SJSA1 (cell line): ENCODE measurements around the gene DNAJC21. TPM values are rescaled to one million over a fixed set of nuclear protein-coding genes. Genes with fewer than 3 reads are reported as not detected.
"Not testable (repeated sequence)": the region's sequence is repeated elsewhere in the genome, so short reads cannot be mapped to it uniquely, and the experiment has no call there.

Experiments used
- DNase-seq, 2 experiments: peaks; one replicate each; pipeline ENCODE4 v3.0.0-alpha.2; 2015 to 2020; ENCODE audit warnings: low spot score in 2 of 2, low read depth in 1 of 2
- H3K27ac ChIP-seq: fragments of 250-450 bp; sonication (Bioruptor Pico); 2 replicates; pipeline ENCODE4 v1.5.1; 2020; ENCODE audit warnings: mild to moderate bottlenecking, moderate library complexity
- H3K27me3 ChIP-seq: fragments of 250-450 bp; sonication (Bioruptor Pico); replicated peaks from 2 replicates; pipeline ENCODE4 v1.5.1; 2020; ENCODE audit warnings: mild to moderate bottlenecking, moderate library complexity
- H3K36me3 ChIP-seq: fragments of 250-450 bp; sonication (Bioruptor Pico); 2 replicates; pipeline ENCODE4 v1.5.1; 2020; ENCODE audit warnings: mild to moderate bottlenecking
- H3K4me1 ChIP-seq: fragments of 250-450 bp; sonication (Bioruptor Pico); replicated peaks from 2 replicates; pipeline ENCODE4 v1.6.1; 2021; ENCODE audit warnings: mild to moderate bottlenecking
- H3K4me3 ChIP-seq: fragments of 250-450 bp; sonication (Bioruptor Pico); 2 replicates; pipeline ENCODE4 v1.5.1; 2020; ENCODE audit warnings: mild to moderate bottlenecking
- H3K9me3 ChIP-seq: fragments of 250-450 bp; sonication (Bioruptor Pico); replicated peaks from 2 replicates; pipeline ENCODE4 v1.5.1; 2020; ENCODE audit warnings: mild to moderate bottlenecking
- total RNA-seq: library from RNA; depleted of rRNA; stranded (reverse); fragments of >200 nt; shearing (Covaris generic); gene quantifications from 2 replicates; pipeline ENCODE4 v1.2.3, GENCODE V29; 2014

Gene DNAJC21
- total RNA-seq, 1 experiment from 2014 or later, result 53.3 TPM

DNA sequence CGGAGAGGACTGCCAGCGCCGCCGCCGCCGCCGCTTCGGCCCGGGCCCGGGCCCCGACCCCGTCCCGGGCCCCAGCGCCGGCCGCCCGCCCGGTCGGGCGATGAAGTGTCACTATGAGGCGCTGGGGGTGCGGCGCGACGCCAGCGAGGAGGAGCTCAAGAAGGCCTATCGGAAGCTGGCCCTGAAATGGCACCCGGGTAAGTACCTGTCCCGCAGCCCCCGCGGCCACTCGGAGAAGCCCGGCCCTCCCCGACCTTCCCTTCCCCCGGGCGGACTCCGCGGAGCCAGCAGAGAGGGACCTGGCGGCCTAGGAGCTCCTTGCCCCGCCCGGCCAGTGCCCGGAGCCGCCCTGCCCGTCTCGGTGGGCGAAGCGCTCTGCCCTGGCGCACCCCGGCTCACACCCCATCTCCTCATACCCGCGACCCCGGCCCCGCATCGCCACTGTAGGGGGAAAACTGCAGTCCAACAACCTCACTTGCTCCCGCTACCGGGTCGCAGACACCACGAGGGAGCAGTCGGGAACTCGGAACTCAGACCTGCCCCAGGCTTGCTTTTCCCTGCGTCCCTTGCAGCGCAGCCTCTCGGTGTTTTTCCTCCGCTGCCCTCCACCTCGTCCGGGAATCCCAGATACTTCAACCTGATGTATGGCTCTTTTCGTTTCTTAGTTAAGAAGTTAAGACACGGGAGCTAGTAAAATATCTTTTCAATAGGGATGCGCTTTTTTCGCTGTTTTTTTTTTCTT, 532 bp downstream of the DNAJC21 start:
- Histone ChIP-seq H3K27ac (peak overlapping the region; percentile 53), H3K4me1 (peaks cover 11% of the 10 kb centered on the region), H3K9me3 (no peaks in the 10 kb centered on the region), H3K36me3 (peaks cover 37% of the 10 kb centered on the region), H3K27me3 (no peaks in the 10 kb centered on the region), H3K4me3 (peak overlapping the region; percentile 94)
- DNase-seq, result peak; percentile 68 to 81

DNA sequence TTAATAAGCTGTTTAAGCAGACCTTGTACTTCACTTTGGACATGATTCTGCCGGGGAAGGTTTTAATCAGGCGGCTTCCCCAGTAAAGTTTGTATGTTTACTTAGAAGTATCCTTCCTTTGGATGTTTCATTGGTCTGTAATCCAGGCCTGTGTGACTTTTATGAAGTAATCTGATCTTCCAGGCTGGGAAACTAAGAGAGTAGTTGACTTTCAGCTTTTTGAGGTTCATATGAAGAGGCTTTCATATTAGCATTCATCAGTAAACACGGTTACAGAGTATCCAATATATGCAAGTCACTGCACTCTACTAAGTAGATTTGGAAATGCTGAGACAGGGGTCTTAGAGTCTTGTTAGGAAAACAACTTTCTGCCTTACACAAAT, 1.1 kb downstream of the DNAJC21 start:
- DNase-seq, result no peak
- Histone ChIP-seq H3K4me1 (peaks cover 11% of the 10 kb centered on the region), H3K27ac (no peak overlapping the region), H3K36me3 (peaks cover 35% of the 10 kb centered on the region), H3K27me3 (no peaks in the 10 kb centered on the region), H3K9me3 (no peaks in the 10 kb centered on the region), H3K4me3 (peak overlapping the region; percentile 94)

DNA sequence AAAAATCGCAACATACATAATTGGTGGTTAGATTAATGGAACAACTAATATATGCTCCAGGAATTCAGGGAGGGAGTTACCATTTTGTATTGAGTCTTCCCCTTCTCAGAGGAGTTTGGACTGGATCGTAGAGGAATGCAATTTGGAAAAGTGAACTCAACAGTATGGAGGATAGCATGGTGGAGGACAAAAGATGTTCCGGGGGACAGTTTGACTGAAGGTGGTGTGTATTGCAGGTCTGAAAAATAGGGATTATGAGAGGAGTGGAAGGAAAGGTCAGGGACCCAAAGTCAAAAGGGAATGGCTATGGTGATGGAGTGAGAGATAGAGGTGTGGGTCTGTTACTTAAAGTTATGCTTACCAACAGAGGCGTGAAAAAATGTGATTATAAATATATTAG, 1.5 kb downstream of the DNAJC21 start:
- Histone ChIP-seq H3K27me3 (no peaks in the 10 kb centered on the region), H3K4me3 (peak overlapping the region; percentile 94), H3K9me3 (no peaks in the 10 kb centered on the region), H3K27ac (no peak overlapping the region), H3K4me1 (peaks cover 11% of the 10 kb centered on the region), H3K36me3 (peaks cover 35% of the 10 kb centered on the region)
- DNase-seq, result no peak

DNA sequence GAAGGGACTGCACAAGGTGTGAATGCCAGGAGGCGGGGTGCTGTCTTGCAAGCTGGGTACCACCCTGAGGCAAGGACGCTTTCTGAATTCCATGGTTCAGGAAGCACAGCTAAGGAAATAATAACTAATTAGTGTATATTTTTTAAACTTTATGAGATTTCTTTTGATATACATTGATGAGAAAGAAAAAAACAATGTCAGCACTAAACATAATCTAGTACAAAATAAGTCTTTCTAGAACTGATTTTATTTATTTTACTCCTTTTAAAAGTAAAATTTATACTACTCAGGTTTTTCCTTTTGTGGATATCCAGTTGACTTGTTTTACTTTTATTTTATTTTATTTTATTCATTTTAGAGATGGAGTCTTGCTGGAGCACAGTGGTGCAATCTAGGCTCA, 3.6 kb downstream of the DNAJC21 start:
- H3K9me3 ChIP-seq, result no peaks in the 10 kb centered on the region
- no peak overlapping the region for H3K27ac ChIP-seq
- DNase-seq, result no peak
- peaks cover 11% of the 10 kb centered on the region for H3K4me1 ChIP-seq
- peaks cover 47% of the 10 kb centered on the region for H3K36me3 ChIP-seq
- no peaks in the 10 kb centered on the region for H3K27me3 ChIP-seq
- H3K4me3 ChIP-seq, result no peak overlapping the region

DNA sequence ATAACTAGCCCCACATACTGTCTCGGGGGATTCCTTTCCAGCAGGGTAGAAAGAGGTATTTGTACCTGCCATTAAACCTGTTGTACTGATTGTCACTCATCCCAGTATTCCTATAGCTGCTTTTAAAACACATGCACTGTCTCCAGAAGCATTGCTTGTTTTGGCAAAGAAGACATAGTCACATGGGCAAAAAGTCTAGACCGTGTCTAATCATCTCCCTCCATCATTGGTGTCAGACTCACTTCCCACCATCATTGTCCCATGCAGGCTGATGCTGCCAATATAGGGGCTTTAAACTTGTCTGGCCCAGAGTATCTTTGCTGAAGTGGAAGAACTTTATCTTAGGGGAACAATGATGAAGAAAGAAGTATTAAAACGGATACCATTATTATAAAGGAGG, 12.6 kb downstream of the DNAJC21 start:
- Histone ChIP-seq H3K36me3 (peaks cover 63% of the 10 kb centered on the region), H3K9me3 (no peaks in the 10 kb centered on the region; the same call in 1 of the 2 replicates), H3K4me1 (no peaks in the 10 kb centered on the region), H3K27ac (no peak overlapping the region), H3K4me3 (no peak overlapping the region), H3K27me3 (no peaks in the 10 kb centered on the region)
- DNase-seq, result no peak

DNA sequence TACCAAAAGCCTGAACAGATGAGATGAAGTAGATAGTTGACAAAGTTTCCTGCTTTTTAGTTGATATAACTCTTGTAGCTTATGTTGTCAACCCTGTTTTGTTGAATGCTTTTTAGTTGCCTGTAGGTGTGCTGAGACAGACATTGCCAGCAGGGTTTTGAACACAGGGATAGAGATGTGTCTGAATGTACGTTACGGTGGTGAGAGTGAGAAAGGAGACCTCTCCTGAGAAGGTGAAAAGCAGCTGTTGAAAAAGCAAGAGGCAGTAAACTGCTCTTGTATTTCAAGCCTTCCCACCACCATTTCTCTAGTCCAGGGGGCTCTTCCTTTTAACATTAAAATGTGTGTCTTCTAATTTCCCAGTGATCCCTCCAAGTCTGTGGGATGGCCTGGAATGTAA, 14.7 kb downstream of the DNAJC21 start:
- Histone ChIP-seq H3K4me1 (no peaks in the 10 kb centered on the region), H3K36me3 (peaks cover 50% of the 10 kb centered on the region), H3K4me3 (no peak overlapping the region), H3K27ac (no peak overlapping the region), H3K27me3 (no peaks in the 10 kb centered on the region), H3K9me3 (no peaks in the 10 kb centered on the region)
- DNase-seq, result no peak

DNA sequence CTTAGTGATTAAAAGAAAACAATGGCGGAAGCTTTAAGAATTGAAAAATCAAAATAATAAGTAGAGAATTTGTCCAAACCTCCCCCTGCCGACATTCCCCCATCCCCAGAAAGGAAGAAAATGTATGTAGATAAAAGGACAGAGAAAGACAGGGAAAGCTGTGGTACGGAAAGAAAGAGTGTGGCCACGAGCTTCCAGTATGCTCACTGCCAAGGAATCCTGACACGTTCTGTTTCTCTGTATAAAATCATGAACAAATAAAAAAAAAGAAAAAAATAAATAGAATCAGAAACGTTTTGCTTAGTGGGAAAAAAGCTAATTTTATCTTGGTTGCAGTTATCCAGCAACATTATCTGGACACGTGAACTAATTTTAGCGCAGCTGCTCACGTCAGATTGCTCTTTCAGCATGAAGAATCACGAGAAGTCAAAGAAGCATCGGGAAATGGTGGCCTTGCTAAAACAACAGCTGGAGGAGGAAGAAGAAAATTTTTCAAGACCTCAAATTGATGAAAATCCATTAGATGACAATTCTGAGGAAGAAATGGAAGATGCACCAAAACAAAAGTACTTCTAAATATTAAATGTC, 15.2 kb downstream of the DNAJC21 start:
- Histone ChIP-seq H3K27me3 (no peaks in the 10 kb centered on the region), H3K4me1 (no peaks in the 10 kb centered on the region), H3K27ac (no peak overlapping the region), H3K36me3 (peaks cover 50% of the 10 kb centered on the region), H3K4me3 (no peak overlapping the region), H3K9me3 (no peaks in the 10 kb centered on the region)
- no peak for DNase-seq

DNA sequence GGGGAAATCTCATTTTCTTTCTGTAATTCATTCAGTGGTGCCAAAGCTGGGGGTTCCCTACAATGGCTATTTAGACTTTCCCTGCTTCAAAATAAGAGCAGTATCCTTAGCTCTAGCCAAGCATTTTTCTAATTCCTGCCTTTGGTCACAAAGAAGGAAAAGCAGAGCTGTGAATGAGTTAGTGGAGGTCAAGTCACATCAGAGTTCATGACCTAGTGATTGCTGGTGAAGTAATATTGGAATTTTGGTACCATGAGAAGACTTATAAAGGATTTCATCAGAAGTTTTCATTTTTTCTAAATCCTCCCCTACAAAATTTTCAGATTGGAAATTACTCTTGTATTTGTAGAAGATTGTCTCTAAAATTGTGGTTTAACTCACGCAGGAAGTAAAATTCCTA, 28.0 kb downstream of the DNAJC21 start:
- H3K27ac ChIP-seq, result no peak overlapping the region
- H3K36me3 ChIP-seq, result peaks cover 29% of the 10 kb centered on the region
- H3K4me1 ChIP-seq, result no peaks in the 10 kb centered on the region
- no peak for DNase-seq
- no peaks in the 10 kb centered on the region for H3K27me3 ChIP-seq
- H3K4me3 ChIP-seq, result no peak overlapping the region
- H3K9me3 ChIP-seq, result no peaks in the 10 kb centered on the region

DNA sequence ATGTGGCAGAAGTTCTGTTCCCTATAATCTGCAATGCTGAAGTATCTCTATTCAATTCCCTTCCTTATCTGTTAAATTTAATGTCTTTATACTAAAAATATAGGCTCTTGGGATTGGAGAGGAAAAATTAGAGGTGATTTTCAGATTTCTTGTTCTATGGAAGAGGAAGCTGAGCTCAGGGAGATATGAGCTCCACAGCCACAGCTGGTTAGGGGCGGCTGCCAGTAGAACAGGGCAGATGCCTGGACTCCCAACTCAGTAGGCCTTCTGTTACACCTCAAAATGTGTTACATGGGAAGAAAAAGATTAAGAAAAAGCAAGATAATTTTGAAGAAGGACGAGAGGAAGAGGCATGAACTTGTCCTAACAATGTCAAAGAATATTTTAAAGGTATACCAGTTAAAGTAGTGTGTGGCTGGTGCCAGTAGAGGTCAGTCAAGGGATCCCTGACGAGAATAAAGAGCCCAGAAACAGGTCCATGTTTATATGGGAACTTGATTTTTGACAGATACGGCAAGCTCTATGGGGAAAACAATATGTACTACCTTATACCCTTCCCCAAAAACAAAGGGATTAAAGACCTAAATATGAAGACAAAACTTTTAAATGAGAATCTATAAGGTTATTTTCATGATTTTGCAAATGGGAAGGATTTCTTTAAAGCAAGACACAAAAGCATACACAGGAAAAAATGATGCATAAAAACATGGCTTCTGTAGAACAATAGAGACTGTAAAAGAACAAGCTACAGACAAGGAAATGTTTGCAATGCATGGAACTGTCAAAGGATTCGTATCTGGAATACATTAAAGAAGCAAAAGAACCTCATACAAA, 28.7 kb downstream of the DNAJC21 start:
- Histone ChIP-seq H3K27ac (no peak overlapping the region), H3K4me3 (no peak overlapping the region), H3K36me3 (peaks cover 23% of the 10 kb centered on the region), H3K27me3 (no peaks in the 10 kb centered on the region), H3K9me3 (no peaks in the 10 kb centered on the region), H3K4me1 (no peaks in the 10 kb centered on the region)
- peak in 1 of 2 experiments; percentile 3 for DNase-seq

DNA sequence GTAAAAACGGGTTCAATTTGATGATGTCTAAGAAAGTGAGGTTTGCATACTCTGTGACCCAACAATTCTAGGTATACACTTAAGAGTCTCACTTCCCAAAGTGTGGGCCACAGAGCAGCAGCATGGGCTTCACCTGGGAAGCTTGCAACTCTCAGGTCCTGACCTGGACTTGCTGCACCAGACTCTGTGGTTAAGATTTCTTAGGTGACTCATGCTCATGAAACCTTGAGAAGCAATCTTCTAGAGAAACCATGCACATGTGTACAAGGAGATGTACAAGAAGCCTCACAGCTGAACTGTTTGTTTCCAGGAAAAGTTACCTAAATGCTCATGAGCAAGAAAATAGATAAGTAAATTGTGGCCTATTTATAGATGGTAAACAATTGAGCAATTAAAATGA, 30.0 kb downstream of the DNAJC21 start:
- H3K27ac ChIP-seq, result no peak overlapping the region
- no peaks in the 10 kb centered on the region for H3K4me1 ChIP-seq
- no peak for DNase-seq
- H3K36me3 ChIP-seq, result peaks cover 15% of the 10 kb centered on the region
- no peaks in the 10 kb centered on the region for H3K27me3 ChIP-seq
- no peak overlapping the region for H3K4me3 ChIP-seq
- H3K9me3 ChIP-seq, result no peaks in the 10 kb centered on the region

DNA sequence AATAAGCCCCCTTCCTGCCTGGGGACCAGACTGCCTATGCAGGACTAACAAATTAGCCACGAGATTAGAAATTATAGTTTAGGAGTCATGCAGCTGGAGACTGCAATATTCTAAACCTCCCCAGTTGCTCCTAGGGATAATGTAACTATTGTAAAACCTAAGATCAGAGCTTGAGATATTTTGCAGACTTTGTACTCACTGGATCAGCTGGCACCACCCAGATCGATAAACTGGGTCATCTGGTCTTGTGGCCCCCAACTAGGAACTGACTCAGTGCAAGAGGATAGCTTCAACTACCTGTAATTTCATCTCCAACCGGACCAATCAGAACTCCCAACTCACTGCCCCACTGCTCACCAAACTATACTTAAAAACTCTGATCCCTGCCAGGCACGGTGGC, 38.2 kb downstream of the DNAJC21 start:
- DNase-seq, result no peak

DNA sequence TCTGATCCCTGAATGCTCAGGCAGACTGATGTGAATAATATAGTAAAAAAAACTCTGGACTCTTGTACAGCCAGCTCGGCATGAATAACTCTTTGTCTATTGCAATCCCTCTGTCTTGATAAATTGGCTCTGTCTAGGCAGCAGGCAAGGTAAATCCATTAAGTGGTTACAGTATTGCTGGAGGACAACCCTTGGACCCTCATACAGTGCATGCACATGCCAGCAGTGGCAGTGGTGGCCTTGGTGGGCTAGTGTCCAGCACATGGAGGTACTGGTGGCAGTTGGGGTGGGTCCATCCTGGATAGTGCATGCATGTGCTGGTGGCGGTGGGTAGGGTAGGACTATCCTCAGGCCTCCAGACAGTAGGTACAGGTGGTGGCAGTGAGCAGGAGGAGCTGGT, 38.9 kb downstream of the DNAJC21 start:
- H3K27ac ChIP-seq, result no peak overlapping the region
- H3K36me3 ChIP-seq, result no peaks in the 10 kb centered on the region
- H3K4me3 ChIP-seq, result no peak overlapping the region
- DNase-seq, result no peak
- H3K4me1 ChIP-seq, result no peaks in the 10 kb centered on the region
- no peaks in the 10 kb centered on the region for H3K27me3 ChIP-seq
- H3K9me3 ChIP-seq, result no peaks in the 10 kb centered on the region; the same call in 1 of the 2 replicates

More for the DNA sequence above, 38.2 kb downstream of the DNAJC21 start:
- Histone ChIP-seq H3K4me3 (no peak overlapping the region), H3K27me3 (no peaks in the 10 kb centered on the region), H3K36me3 (no peaks in the 10 kb centered on the region), H3K4me1 (no peaks in the 10 kb centered on the region), H3K27ac (no peak overlapping the region), H3K9me3 (no peaks in the 10 kb centered on the region; the same call in 1 of the 2 replicates)

DNA sequence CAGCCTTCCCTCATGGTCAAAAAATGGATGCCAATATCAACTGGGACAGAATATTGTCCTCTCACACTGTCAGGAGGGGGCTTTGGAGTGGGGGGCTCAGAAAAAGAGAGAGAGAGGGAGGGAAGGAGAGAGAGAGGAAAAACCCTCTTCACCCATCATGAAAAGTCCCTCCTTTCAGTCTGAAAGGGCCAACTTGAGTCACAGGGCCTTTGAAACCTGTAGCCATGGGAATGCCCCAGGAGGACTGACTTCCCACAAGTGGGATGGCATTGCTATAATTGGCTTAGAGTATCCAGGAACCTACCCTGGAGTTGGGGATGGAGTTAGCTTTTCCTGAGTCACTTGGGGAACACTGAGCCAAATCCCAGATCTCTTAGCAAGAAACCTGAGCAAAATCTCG, 41.2 kb downstream of the DNAJC21 start:
- DNase-seq, result no peak
- Histone ChIP-seq H3K27ac (no peak overlapping the region), H3K4me3 (no peak overlapping the region), H3K36me3 (no peaks in the 10 kb centered on the region), H3K27me3 (no peaks in the 10 kb centered on the region; the same call in 1 of the 2 replicates), H3K4me1 (no peaks in the 10 kb centered on the region), H3K9me3 (no peaks in the 10 kb centered on the region; the same call in 1 of the 2 replicates)

DNA sequence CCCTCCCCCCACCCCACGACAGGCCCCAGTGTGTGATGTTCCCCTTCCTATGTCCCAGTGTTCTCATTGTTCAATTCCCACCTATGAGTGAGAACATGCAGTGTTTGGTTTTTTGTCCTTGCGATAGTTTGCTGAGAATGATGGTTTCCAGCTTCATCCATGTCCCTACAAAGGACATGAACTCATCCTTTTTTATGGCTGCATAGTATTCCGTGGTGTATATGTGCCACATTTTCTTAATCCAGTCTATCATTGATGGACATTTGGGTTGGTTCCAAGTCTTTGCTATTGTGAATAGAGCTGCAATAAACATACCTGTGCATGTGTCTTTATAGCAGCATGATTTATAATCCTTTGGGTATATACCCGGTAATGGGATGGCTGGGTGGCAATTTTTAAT, 42.3 kb downstream of the DNAJC21 start:
- not testable (repeated sequence) for H3K36me3 ChIP-seq, DNase-seq, H3K27me3 ChIP-seq, H3K9me3 ChIP-seq, H3K4me1 ChIP-seq, H3K27ac ChIP-seq, H3K4me3 ChIP-seq
